CD4-positive, alpha-beta T cell treated with Interleukin-17A for 4 hours (primary cell): Measurements from ENCODE around the gene CXCR4.

Experiments used
- DNase-seq: peaks from one replicate; pipeline ENCODE4 v3.0.0-alpha.2; 2020; ENCODE audit warnings: mixed read lengths

The CXCR4 gene

DNA sequence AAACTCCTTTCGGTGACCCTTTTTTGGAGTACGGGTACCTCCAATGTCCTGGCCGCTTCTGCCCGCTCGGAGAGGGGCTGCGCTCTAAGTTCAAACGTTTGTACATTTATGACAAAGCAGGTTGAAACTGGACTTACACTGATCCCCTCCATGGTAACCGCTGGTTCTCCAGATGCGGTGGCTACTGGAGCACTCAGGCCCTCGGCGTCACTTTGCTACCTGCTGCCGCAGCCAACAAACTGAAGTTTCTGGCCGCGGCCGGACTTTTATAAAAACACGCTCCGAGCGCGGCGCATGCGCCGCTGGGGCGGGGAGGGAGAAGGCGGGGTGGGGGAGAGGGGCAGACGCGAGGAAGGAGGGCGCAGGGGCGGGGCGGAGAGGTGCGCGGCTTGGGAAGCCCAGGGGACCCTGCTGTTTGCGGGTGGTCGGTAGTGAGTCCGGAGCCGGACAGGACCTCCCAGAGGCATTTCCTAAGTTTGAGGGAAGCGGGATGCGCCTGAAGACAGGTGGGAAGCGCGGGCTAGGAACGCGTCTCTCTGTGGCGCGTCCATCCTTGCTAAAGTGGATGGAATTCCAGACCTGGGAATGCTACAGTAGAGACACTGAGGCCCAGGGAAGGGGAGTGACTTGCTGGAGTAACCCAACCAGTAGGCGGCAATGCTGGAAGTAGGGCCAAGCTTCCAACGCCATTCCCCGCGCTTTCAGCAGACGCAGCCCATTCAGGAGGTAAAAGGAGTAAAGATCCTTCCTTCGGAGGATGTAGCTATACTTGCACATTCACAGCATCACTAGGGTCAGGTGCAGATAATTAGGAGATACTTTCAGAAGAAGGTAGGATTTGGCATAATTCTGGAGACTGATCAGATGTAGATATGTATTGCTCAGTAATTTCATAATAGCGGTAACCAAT is at the start of gene CXCR4:
Gene CXCR4, minus strand, starts transcription at position 241 of the 910 bp plus-strand sequence. Its CDS starts 89 bp downstream, at position 152.
- DNase-seq, result peak; percentile 95

- DNase-seq, result no peak
Measured at GRCh38 chr2:136164280-136164776, 46.4 kb upstream of the CXCR4 start.

- no peak for DNase-seq
Measured at GRCh38 chr2:136162438-136162837, 44.5 kb upstream of the CXCR4 start.

GRCh38 chr2:136156411-136156810 is 38.5 kb upstream of the CXCR4 start:
- DNase-seq, result no peak

DNA sequence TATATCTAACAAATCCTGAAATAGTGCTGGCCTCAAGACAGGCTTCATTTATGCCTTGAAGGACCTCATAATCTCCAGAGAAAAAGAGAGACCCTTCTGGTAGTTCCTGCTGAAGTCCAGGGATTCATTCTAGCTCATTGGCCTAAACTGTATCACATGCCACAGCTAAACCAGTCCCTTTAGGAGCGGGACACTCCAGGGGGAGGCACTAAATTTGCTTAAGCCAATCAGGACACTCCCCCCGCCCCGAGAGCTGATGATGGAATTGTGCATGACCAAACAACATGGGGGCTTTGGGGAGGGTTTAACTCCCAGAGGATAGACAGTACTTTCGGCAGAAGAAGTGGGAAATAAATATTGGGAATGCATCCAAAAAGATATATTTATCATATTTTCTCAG is 36.4 kb upstream of the CXCR4 start:
- DNase-seq, result no peak

DNA sequence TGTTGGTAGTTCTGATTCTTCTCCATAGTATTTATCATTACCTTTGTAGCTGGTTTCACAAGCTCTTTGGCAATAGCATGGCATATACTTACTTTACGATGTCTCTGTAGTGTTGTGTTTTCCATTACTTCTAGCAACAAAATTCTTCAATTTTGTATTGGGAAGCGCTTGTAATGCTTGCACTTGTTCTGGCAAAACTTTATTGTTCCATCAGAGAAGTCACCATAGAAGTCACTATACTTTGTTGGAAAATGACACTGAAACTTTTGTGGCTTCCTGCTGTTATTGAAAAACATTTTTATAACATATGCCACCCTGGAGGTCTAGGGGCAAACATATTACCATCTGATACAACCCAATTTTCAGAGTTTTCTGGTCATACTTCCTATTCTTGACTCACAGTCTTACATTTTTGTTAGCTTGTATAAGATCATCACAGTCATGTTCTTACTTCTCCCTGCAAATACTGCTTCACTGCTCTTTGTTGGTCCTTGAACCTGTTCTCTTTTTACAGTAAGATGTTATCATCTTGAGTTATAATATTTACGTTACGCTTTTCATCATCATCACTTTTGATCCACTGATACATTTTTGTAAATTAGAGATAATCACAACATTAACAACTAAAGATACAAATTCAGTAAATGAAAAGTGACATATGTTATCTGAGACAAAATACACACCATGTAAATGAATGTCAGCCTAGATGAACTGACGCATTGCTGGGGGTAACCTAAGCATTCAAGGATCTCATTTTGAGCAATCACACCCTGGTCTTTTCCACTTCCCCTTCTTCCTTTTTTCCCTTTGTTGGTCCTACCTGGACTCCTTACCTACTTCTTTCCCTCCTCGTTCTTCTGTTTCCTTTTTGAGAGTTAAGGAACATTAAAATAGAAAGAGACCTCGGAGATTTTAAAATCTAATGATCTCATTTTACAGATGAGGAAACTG is 33.3 kb upstream of the CXCR4 start:
- DNase-seq, result no peak

- no peak for DNase-seq
Measured at GRCh38 chr2:136149011-136149410, 31.1 kb upstream of the CXCR4 start.

DNA sequence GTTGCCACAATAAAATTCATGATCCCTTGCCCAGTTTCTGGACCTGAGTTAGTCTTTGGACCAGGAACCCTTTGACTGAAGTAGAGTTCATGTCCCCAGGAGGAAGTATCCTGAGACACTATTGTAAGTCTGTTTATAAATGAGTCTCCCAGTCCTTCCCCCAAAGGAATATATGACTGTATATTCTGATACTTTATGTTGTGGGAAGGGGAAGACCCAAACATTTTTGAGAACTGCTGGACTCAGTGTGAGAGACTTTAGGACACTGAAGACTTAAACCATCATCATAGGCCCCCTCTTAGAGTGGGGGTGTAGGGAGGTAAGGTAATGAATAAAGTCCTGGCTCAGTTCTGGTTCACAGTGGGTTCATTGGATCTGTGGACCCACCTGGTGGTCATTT is 28.6 kb upstream of the CXCR4 start:
- DNase-seq, result no peak

GRCh38 chr2:136143603-136144451 is 25.9 kb upstream of the CXCR4 start:
- no peak for DNase-seq

- DNase-seq, result no peak
Measured at GRCh38 chr2:136141510-136142149, 23.7 kb upstream of the CXCR4 start.

GRCh38 chr2:136139631-136140030 is 21.7 kb upstream of the CXCR4 start:
- DNase-seq, result no peak

DNA sequence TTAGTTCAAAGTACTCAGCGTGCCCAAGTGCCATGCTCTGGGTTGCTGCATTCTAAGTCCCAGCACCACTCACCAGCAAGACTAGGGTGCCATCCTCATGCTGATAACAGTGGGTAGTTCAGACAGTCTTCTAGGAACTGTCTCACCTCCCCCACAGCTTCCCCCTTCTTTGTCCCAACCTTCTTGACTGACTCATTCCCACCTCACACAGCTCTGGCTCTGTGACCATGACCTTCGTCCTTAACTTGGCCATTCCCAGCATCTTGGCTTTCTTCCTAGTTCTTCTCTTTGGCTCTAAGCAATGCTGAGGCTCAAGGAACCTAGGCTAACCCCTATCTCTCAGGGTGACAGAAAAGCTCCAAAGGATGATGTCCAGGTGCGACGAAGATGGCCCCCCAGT is 20.0 kb upstream of the CXCR4 start:
- DNase-seq, result no peak

DNA sequence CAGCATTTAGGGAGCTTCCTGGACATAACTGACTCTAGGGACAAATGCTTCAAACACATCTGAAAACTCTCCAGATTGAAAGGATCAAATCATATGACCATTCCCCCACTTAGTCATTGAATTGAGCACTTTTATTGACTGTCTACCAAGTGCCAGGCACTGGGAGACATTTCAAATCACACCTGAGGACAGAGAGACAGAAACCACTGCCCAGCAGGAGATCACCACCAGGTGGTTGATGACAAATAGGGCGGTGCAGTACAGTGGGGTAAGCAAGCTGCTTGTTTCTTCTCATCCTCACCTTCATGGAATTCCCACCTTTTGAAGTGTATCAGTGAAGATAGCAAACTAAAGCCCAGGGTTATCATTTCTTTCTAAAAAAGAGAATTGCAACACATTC is 19.0 kb upstream of the CXCR4 start:
- peak; percentile 59 for DNase-seq

DNA sequence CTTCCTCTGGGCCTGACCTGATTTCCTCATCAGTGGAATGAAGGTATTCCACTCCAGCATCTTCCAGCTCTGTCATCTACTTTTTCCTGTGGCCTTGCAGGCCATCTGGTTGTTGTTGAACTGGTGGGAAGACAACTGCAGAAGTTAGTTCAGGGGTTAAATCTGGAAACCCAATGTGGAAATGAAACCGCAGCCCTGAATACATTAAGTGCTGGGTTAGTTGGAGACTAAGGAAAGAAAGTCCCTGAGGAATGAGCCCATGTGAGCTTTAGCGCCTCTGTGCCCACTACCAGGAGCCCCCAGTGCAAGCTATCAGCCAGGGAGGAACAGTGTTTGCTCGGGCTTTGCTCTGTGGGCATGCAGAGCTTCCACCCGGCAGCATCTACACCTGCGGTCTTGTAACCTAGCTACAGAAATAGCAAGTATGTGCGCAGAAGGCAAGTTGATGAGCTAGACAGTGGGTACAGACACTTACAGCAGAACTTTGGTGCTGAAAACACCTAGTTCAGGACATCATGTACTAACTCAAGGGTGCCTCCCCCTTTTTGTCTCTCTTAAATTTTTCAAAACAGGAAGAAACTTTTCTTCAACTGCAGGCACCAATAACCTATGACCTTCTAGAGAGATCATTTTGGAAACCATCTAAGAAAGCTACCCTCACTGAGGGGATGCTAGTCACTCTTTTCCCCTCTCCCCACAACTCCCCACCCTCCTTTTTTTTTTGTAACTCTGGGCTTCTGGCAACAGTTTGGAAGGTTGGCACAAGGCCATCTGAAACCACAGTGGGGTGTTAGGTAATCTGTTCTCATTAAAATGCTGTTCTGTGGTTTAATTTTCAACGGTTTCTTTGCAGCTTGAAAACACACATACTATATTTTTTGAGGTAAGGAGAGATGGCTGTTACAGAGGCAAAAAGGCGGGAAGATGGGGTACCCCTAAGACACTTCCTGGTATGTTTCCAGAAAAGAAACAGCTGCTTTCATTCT is 18.3 kb upstream of the CXCR4 start:
- peak; percentile 92 for DNase-seq

GRCh38 chr2:136135462-136135861 is 17.5 kb upstream of the CXCR4 start:
- no peak for DNase-seq

DNA sequence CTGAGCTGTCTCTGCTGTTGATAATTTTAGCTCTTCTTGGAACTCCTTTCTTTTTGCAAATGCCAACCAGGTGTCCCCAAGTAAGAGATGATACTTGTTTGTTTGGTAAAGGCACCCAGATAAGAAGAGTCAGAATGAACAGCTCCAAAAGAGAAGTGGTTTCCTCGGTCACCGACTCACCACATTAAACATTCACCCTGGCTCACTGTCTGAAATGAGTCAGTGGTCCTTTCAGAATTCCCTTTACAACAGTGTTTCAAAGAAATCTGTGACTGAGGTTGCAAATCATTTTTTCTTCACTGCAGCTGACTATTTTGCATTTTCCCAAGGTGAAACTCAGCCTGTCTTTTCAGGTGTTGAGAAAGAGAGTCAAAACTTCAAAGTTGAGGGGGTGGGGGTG is 16.2 kb upstream of the CXCR4 start:
- DNase-seq, result peak; percentile 73

DNA sequence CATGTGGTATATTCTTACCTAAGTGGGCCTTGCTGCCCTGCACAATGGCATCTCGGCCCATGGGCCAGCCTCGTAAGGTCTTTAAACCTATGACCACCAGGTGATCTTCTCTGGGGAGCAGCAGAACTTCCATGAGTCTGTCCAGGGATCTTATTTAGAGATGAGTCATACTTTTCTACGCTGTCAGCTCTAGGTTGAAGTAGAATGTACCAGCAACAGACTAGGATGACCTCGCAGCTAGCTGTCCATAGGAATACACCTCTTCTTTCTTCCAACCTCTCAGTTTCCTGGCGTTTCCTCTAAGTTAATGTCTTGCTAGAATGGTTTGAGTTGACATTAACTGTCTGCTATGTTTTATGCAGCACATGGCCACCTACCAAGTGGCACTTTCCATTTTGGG is 15.6 kb upstream of the CXCR4 start:
- DNase-seq, result no peak

DNA sequence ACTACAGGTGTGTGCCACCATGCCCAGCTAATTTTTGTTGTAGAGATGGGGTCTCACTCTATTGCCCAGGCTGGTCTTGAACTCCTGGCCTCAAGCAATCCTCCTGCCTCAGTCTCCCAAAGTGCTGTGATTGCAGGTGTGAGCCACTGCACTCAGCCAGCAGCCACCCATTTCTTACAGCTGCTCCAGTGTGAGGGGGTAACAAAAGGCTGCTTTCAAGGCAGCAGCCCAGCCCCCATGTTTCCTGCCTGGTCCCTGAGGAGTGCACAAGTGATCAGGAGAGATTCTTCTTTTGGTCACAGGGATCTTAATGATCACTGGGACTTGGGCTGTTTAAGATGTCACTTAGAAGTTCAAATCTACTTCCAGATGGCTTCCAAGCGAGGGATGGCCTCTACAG is 15.2 kb upstream of the CXCR4 start:
- no peak for DNase-seq

- no peak for DNase-seq
Measured at GRCh38 chr2:136132825-136133155, 14.8 kb upstream of the CXCR4 start.

GRCh38 chr2:136131961-136132824 is 14.2 kb upstream of the CXCR4 start:
- DNase-seq, result peak; percentile 84
